PC-9 (cell line): ENCODE measurements around the gene SLC24A1.
"Not testable (repeated sequence)": the region's sequence is repeated elsewhere in the genome, so short reads cannot be mapped to it uniquely, and the experiment has no call there.

Experiments
- EZH2 ChIP-seq: fragments of 200-600 bp; sonication (generic); IDR thresholded peaks from 2 replicates; pipeline ENCODE4 v1.8.0; 2017; ENCODE audit warnings: antibody characterized with exemption, low read depth
- TF ChIP-seq, protein P1 (sequence below): fragments of 200-600 bp; sonication (generic); conservative IDR thresholded peaks from 2 replicates; pipeline ENCODE4 v1.6.1; 2017; ENCODE audit warnings: mixed run types, antibody characterized with exemption, mild to moderate bottlenecking, moderate library complexity

DNA sequence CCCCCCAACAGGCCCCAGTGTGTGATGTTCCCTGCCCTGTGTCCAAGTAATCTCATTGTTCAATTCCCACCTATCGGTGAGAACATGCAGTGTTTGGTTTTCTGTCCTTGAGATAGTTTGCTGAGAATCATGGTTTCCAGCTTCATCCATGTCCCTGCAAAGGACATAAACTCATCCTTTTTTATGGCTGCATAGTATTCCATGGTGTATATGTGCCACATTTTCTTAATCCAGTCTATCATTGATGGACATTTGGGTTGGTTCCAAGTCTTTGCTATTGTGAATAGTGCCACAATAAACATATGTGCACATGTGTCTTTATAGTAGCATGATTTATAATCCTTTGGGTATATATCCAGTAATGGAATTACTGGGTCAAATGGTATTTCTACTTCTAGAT, 5.9 kb upstream of the SLC24A1 start:
- not testable (repeated sequence) for TF ChIP-seq EZH2
- TF ChIP-seq, protein P1, sequence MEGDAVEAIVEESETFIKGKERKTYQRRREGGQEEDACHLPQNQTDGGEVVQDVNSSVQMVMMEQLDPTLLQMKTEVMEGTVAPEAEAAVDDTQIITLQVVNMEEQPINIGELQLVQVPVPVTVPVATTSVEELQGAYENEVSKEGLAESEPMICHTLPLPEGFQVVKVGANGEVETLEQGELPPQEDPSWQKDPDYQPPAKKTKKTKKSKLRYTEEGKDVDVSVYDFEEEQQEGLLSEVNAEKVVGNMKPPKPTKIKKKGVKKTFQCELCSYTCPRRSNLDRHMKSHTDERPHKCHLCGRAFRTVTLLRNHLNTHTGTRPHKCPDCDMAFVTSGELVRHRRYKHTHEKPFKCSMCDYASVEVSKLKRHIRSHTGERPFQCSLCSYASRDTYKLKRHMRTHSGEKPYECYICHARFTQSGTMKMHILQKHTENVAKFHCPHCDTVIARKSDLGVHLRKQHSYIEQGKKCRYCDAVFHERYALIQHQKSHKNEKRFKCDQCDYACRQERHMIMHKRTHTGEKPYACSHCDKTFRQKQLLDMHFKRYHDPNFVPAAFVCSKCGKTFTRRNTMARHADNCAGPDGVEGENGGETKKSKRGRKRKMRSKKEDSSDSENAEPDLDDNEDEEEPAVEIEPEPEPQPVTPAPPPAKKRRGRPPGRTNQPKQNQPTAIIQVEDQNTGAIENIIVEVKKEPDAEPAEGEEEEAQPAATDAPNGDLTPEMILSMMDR = not testable (repeated sequence)
